ENCODE results near the gene TEDC1.

Gene TEDC1

DNA sequence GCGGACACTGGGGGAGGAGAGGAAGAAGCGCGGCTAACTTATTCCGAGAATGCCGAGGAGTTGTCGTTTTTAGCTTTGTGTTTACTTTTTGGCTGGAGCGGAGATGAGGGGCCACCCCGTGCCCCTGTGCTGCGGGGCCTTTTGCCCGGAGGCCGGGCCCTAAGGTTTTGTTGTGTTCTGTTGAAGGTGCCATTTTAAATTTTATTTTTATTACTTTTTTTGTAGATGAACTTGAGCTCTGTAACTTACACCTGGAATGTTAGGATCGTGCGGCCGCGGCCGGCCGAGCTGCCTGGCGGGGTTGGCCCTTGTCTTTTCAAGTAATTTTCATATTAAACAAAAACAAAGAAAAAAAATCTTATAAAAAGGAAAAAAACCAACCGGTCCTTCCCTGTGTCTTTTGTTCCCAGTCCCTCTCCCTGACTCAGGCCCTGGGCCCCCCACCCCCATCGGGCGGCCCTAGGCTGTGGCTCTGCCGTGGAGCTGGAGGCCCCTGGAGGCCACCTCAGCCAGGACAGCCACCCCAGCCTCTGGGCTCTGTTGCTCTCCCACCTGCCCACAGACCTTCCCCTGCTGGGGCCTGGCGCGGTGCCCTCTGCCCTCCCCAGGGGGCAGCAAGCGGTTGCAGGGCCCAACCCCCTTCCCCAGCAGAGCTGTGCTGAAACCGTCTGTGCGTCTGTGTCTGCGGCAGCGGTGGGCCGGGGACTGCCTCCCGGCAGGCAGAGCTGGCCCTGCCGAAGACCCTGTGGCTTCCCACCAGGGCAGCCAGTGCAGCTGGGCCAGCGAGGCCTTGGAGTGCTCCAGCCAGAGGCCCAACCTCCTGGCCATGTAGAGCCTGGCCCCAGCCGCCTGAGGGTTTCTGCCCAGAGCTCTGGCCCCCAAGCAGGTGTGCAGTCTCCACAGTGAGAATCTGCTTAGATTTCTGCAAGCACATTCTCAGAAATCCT, 20.4 kb upstream of the TEDC1 start:
- TF ChIP-seq, protein P1, sequence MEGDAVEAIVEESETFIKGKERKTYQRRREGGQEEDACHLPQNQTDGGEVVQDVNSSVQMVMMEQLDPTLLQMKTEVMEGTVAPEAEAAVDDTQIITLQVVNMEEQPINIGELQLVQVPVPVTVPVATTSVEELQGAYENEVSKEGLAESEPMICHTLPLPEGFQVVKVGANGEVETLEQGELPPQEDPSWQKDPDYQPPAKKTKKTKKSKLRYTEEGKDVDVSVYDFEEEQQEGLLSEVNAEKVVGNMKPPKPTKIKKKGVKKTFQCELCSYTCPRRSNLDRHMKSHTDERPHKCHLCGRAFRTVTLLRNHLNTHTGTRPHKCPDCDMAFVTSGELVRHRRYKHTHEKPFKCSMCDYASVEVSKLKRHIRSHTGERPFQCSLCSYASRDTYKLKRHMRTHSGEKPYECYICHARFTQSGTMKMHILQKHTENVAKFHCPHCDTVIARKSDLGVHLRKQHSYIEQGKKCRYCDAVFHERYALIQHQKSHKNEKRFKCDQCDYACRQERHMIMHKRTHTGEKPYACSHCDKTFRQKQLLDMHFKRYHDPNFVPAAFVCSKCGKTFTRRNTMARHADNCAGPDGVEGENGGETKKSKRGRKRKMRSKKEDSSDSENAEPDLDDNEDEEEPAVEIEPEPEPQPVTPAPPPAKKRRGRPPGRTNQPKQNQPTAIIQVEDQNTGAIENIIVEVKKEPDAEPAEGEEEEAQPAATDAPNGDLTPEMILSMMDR (IDR thresholded peaks at IDR 0.05): no peak
- peaks cover 27% of the 10 kb centered on the region for H3K36me3 ChIP-seq
- no peak overlapping the region for H3K4me3 ChIP-seq (ENCODE audit: low read depth in 1 of 2, low read length in 1 of 2)
- H3K4me1 ChIP-seq (ENCODE audit: control insufficient read depth in 1 of 2, insufficient read depth in 1 of 2, low read depth in 1 of 2, low read length in 1 of 2): peaks cover 9 to 17% of the 10 kb centered on the region in 2 experiments
- H3K27me3 ChIP-seq: peaks cover 38% of the 10 kb centered on the region
- H3K9me3 ChIP-seq: no peaks in the 10 kb centered on the region
- no peak overlapping the region for H3K27ac ChIP-seq

DNA sequence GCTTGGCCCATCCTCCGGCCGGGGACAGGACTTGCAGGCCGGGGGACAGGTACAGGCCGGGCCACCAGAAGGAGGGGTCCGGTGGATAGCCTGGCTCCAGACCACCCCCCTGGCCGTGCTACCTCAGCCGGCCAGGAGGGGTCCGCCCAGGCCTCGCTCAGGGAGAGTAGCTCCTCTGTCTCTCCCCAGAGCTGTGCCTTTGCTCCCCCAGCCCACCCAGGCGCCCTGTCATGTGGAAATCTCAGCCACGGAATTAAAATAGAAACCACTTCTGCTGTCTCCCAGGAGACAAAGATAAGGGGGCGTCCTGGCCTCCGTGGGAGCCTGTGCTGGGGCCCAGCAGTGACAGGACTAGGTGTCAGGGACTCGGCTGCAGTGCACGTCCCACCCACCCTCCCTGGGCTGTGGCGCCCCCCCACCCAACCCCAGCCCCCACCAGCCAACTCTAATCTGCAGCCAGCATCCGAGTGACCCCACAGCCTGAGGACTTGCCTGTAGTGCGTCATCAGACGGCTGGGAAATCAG, 19.7 kb upstream of the TEDC1 start:
- no peaks in the 10 kb centered on the region for H3K9me3 ChIP-seq
- TF ChIP-seq, protein P1 (IDR thresholded peaks at IDR 0.05): no peak
- H3K27me3 ChIP-seq: peaks cover 46% of the 10 kb centered on the region
- no peak overlapping the region for H3K4me3 ChIP-seq (ENCODE audit: low read depth in 1 of 2, low read length in 1 of 2)
- peaks cover 23% of the 10 kb centered on the region for H3K36me3 ChIP-seq
- no peak overlapping the region for H3K27ac ChIP-seq
- peaks cover 9 to 17% of the 10 kb centered on the region in 2 experiments for H3K4me1 ChIP-seq (ENCODE audit: control insufficient read depth in 1 of 2, insufficient read depth in 1 of 2, low read depth in 1 of 2, low read length in 1 of 2)

DNA sequence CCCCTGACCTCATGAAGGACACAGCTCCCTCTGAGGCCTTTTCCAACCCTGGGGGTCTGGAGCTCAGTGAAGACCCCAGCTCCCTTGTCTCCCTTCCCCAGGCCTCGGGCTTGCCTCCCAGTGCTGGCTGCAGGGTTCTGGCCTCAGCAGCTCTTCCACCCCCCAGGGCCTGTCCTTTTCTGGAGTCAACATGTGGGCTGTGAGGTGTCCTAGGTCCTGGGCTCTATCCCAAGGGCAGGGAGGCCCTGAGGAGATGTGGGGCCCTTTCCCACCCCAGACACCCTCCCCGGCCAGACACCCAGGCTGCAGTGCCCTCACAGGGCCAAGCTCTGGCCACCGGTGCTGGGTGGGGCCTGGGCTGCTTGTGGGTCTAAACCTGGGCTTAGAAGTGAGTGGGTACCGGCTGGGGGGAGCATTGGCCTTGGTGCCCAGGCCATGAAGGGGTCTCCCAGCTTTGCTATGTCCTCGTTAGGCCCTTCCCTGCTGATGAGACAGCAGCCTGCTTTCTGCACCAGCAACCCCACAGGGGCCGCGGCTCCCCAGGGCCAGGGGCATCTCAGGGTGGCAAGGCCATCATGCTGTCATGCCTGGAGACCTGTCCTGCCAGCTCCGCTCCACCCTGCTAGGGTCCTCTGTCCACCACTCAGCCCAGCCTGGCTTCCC, 19.1 kb upstream of the TEDC1 start:
- no peaks in the 10 kb centered on the region for H3K9me3 ChIP-seq
- no peak overlapping the region for H3K27ac ChIP-seq
- TF ChIP-seq, protein P1 (IDR thresholded peaks at IDR 0.05): no peak
- H3K36me3 ChIP-seq: peaks cover 17% of the 10 kb centered on the region
- H3K27me3 ChIP-seq: peaks cover 52% of the 10 kb centered on the region
- peaks cover 9 to 17% of the 10 kb centered on the region in 2 experiments for H3K4me1 ChIP-seq (ENCODE audit: control insufficient read depth in 1 of 2, insufficient read depth in 1 of 2, low read depth in 1 of 2, low read length in 1 of 2)
- H3K4me3 ChIP-seq (ENCODE audit: low read depth in 1 of 2, low read length in 1 of 2): no peak overlapping the region

DNA sequence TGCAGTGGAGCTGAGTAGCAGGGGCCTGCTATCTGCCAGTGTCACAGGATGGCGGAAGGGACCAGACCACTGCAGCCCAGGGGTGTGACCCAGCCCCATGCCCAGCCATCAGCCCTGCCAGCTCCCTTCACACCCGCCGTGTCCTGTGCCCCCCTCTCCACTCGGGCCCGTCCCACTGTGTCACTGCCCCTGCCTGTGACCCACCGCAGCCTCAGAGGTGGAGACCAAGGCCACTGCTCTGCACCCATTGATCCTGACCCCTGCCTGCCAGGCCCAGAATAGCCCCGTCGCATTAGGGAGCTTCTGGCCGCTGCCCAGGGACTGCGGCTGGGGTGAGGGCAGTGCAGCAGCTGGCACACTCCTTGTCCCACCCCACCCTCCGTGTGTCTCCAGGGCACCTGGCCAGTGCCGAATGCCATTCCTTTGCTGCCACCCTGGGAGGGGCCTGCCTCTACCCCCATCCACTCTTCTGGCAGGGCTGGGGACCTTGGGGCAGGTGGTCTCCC, 18.5 kb upstream of the TEDC1 start:
- H3K27ac ChIP-seq: no peak overlapping the region
- no peaks in the 10 kb centered on the region for H3K9me3 ChIP-seq
- H3K36me3 ChIP-seq: peaks cover 11% of the 10 kb centered on the region
- H3K4me3 ChIP-seq (ENCODE audit: low read depth in 1 of 2, low read length in 1 of 2): no peak overlapping the region
- TF ChIP-seq, protein P1 (IDR thresholded peaks at IDR 0.05): no peak
- peaks cover 9 to 17% of the 10 kb centered on the region in 2 experiments for H3K4me1 ChIP-seq (ENCODE audit: control insufficient read depth in 1 of 2, insufficient read depth in 1 of 2, low read depth in 1 of 2, low read length in 1 of 2)
- H3K27me3 ChIP-seq: peaks cover 57% of the 10 kb centered on the region

DNA sequence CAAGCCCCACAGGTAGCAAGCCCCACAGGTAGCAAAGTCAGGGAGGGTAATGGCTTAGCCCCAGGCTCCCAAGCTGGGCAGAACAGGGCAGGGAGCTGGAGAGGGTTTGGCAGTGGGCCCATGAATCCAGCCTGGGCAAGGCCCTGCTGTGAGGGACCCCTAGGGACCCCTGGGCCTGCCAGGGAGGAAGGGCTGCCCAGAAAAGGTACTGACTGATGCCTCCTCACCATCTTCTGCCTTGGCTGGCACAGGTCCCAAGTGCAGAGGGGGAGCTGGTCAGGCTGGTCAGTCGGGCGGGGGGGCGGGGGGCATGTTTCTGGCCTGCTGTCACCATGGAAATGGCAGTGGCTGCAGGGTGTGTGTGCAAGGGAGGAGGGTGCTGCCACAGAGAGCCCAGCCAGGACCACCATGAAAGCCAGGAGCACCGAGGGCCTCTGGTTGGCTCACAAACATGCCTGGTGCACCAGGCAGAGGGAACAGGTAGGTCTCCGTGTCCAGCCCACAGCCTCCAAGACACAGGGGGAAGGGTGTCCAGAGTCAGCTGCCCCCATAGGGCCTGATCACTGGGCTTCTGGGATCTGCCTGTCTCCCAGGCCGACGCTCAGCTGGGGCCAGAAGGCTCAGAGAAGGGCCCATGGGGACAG, 17.9 kb upstream of the TEDC1 start:
- peaks cover 9 to 17% of the 10 kb centered on the region in 2 experiments for H3K4me1 ChIP-seq (ENCODE audit: control insufficient read depth in 1 of 2, insufficient read depth in 1 of 2, low read depth in 1 of 2, low read length in 1 of 2)
- H3K4me3 ChIP-seq (ENCODE audit: low read depth in 1 of 2, low read length in 1 of 2): no peak overlapping the region
- H3K27ac ChIP-seq: no peak overlapping the region
- H3K27me3 ChIP-seq: peaks cover 64% of the 10 kb centered on the region
- peaks cover 5% of the 10 kb centered on the region for H3K36me3 ChIP-seq
- H3K9me3 ChIP-seq: no peaks in the 10 kb centered on the region
- TF ChIP-seq, protein P1 (IDR thresholded peaks at IDR 0.05): no peak
